ENCODE data around the gene TTC33. TPM values are rescaled to one million over a fixed set of nuclear protein-coding genes. Genes with fewer than 3 reads are reported as not detected.
"Not testable (repeated sequence)": the region's sequence is repeated elsewhere in the genome, so short reads cannot be mapped to it uniquely, and the experiment has no call there.

Gene TTC33
- total RNA-seq, 4 donors from 2014 or later: 8.5 to 11.8 (median 9.6) TPM

- Histone ChIP-seq H3K27me3 (no peaks in the 10 kb centered on the region), H3K4me1 (peaks cover 24% of the 10 kb centered on the region), H3K27ac (no peak overlapping the region), H3K9me3 (no peaks in the 10 kb centered on the region), H3K4me3 (no peak overlapping the region), H3K36me3 (peaks cover under 1% of the 10 kb centered on the region)
- no peak for DNase-seq (ENCODE audit: low spot score in 2 of 2)
- 45% methylated on average over 3 of the region's 3 CpGs for WGBS
- no peak for TF ChIP-seq EP300 (IDR thresholded peaks at IDR 0.05)
- no peak for TF ChIP-seq POLR2A (IDR thresholded peaks at IDR 0.05)
- TF ChIP-seq CTCF (IDR thresholded peaks at IDR 0.05): no peak
- no peak for TF ChIP-seq POLR2AphosphoS5 (IDR thresholded peaks at IDR 0.05)
Observed at GRCh38 chr5:40733879-40734563, 21.7 kb downstream of the TTC33 start.

GRCh38 chr5:40733434-40733833, 22.3 kb downstream of the TTC33 start:
- H3K4me1 ChIP-seq: peaks cover 24% of the 10 kb centered on the region
- no peak overlapping the region for H3K27ac ChIP-seq
- no peaks in the 10 kb centered on the region for H3K27me3 ChIP-seq
- WGBS: 86% methylated on average over 2 of the region's 2 CpGs
- H3K9me3 ChIP-seq: no peaks in the 10 kb centered on the region
- DNase-seq (ENCODE audit: low spot score in 2 of 2): no peak
- no peak overlapping the region for H3K4me3 ChIP-seq
- no peak for TF ChIP-seq POLR2A (IDR thresholded peaks at IDR 0.05)
- TF ChIP-seq POLR2AphosphoS5 (IDR thresholded peaks at IDR 0.05): no peak
- TF ChIP-seq CTCF (IDR thresholded peaks at IDR 0.05): no peak
- H3K36me3 ChIP-seq: no peaks in the 10 kb centered on the region

GRCh38 chr5:40722497-40722911, 33.3 kb downstream of the TTC33 start:
- 91% methylated on average over 31 of the region's 37 CpGs for WGBS
- not testable (repeated sequence) for H3K9me3 ChIP-seq

GRCh38 chr5:40720069-40720468, 35.7 kb downstream of the TTC33 start:
- DNase-seq (ENCODE audit: low spot score in 2 of 2): no peak
- no peaks in the 10 kb centered on the region for H3K4me1 ChIP-seq
- no peaks in the 10 kb centered on the region for H3K27me3 ChIP-seq
- no peak for TF ChIP-seq POLR2AphosphoS5 (IDR thresholded peaks at IDR 0.05)
- no peak for TF ChIP-seq CTCF (IDR thresholded peaks at IDR 0.05)
- TF ChIP-seq POLR2A (IDR thresholded peaks at IDR 0.05): no peak
- TF ChIP-seq EP300 (IDR thresholded peaks at IDR 0.05): no peak
- peaks cover 6% of the 10 kb centered on the region for H3K9me3 ChIP-seq
- peaks cover 20% of the 10 kb centered on the region for H3K36me3 ChIP-seq
- H3K4me3 ChIP-seq: no peak overlapping the region
- H3K27ac ChIP-seq: no peak overlapping the region

More at GRCh38 chr5:40722497-40722911, 33.3 kb downstream of the TTC33 start:
- not testable (repeated sequence) for H3K27me3 ChIP-seq; H3K4me1 ChIP-seq; DNase-seq (ENCODE audit: low spot score in 2 of 2); H3K4me3 ChIP-seq; H3K27ac ChIP-seq
- peaks cover 23% of the 10 kb centered on the region for H3K36me3 ChIP-seq

GRCh38 chr5:40717281-40717680, 38.5 kb downstream of the TTC33 start:
- H3K27ac ChIP-seq: no peak overlapping the region
- peaks cover 4% of the 10 kb centered on the region for H3K9me3 ChIP-seq
- H3K36me3 ChIP-seq: peaks cover 10% of the 10 kb centered on the region
- H3K27me3 ChIP-seq: no peaks in the 10 kb centered on the region
- no peak for DNase-seq (ENCODE audit: low spot score in 2 of 2)
- H3K4me3 ChIP-seq: no peak overlapping the region
- TF ChIP-seq EP300 (IDR thresholded peaks at IDR 0.05) (no peak), CTCF (IDR thresholded peaks at IDR 0.05) (no peak), POLR2A (IDR thresholded peaks at IDR 0.05) (no peak), POLR2AphosphoS5 (IDR thresholded peaks at IDR 0.05) (no peak)
- H3K4me1 ChIP-seq: no peaks in the 10 kb centered on the region

GRCh38 chr5:40716590-40716989, 39.2 kb downstream of the TTC33 start:
- H3K4me3 ChIP-seq: no peak overlapping the region
- no peaks in the 10 kb centered on the region for H3K27me3 ChIP-seq
- TF ChIP-seq POLR2AphosphoS5 (IDR thresholded peaks at IDR 0.05): no peak
- TF ChIP-seq POLR2A (IDR thresholded peaks at IDR 0.05): no peak
- TF ChIP-seq EP300 (IDR thresholded peaks at IDR 0.05): no peak
- TF ChIP-seq CTCF (IDR thresholded peaks at IDR 0.05): no peak
- DNase-seq (ENCODE audit: low spot score in 2 of 2): no peak
- H3K4me1 ChIP-seq: no peaks in the 10 kb centered on the region
- no peak overlapping the region for H3K27ac ChIP-seq
- peaks cover 7% of the 10 kb centered on the region for H3K36me3 ChIP-seq
- WGBS: 90% methylated on average over 2 of the region's 2 CpGs
- no peaks in the 10 kb centered on the region for H3K9me3 ChIP-seq

Measured in suprapubic skin (tissue), 4 donors.